ENCODE measurements around the gene EML5. TPM values are rescaled to one million over a fixed set of nuclear protein-coding genes. Genes with fewer than 3 reads are reported as not detected.

The EML5 gene
- total RNA-seq, 1 experiment from 2014 or later = 0.32 TPM

DNA sequence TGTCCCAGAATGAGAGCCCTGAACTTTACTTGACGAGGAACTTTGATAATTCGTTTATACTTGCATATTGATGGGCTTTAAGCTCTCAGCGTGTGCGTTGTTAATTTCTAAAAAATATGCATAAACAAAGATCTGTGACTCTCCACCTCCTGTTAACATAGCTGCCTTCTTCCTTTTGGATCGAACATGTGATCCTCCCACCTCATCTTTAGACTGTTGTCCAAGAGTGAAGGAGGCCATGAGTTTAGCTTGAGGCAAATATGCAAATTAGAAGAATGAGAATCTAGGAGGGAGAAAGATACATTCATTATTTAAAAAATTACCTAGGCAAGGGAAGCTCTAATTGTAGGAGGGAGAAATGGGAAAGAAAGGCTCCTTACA, 32.3 kb upstream of the EML5 start:
- DNase-seq (ENCODE audit: low spot score) = no peak
- POLR2A ChIA-PET (ENCODE audit: low non-redundant PET) = interaction anchor here (0.6 kb wide), 1 partner anchor 1066 kb away, joined by 3 read pairs; no protein-coding TSS in a partner anchor
- Histone ChIP-seq H3K4me3 (ENCODE audit: low read depth, low read length, poor library complexity, severe bottlenecking) (peak overlapping the region; percentile 70), H3K36me3 (ENCODE audit: insufficient read depth, low read length, poor library complexity, severe bottlenecking) (no peaks in the 10 kb centered on the region), H3K27me3 (replicated peaks; ENCODE audit: insufficient read depth, low read depth, low read length, poor library complexity) (peaks cover 26% of the 10 kb centered on the region), H3K4me1 (ENCODE audit: insufficient read depth, low read length, poor library complexity, severe bottlenecking) (peaks cover 18% of the 10 kb centered on the region), H3K9me3 (ENCODE audit: low read depth, low read length, poor library complexity, severe bottlenecking) (no peaks in the 10 kb centered on the region), H3K27ac (ENCODE audit: low read depth, low read length, poor library complexity, severe bottlenecking) (peak overlapping the region; percentile 94)
- CTCF ChIA-PET = no interaction called here
- BruUV-seq (replicated peaks) = TSS peak; percentile 72
- TF ChIP-seq CTCF (conservative IDR thresholded peaks at IDR 0.05; ENCODE audit: low read depth, low read length) (no peak), EZH2 (IDR thresholded peaks at IDR 0.05; ENCODE audit: borderline replicate concordance, low read depth, low read length, poor library complexity, severe bottlenecking) (no peak)
- intact Hi-C loops (cut with micrococcal nuclease; ENCODE audit: unreplicated experiment) = no loop called here

DNA sequence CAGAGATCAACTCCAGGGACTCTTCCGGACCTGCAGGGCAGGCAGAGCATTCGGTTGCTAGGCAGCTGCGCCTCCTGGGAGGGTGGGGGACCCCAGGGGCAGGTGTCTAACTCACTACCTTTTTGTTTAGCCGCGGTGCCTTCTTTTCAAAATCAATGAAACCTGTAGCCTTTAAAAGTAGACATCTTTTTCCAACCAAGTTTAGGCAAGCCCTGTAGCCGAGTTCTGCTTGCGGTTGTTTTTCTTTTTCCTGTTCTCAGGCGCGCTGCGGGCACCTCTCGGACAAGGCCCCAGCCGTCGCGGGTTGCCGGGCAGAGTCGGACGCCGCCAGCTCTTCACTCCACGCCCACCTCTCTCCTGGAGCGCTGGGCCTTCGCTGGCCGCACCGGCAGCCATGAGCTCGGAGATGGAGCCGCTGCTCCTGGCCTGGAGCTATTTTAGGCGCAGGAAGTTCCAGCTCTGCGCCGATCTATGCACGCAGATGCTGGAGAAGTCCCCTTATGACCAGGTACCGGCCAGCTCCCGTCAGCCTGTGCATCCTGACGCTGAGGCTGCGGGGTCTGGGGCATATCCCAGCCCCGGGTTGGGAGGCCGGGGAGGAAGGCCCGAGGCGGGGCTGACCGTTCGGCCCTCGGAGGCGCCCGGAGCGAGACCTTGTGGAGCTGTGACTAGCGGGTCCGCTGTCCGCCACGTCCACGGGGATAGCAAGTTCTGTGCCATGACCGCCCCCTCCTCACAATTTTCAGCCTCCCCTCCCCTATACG, 31.7 kb upstream of the EML5 start, which contains the start of gene TTC8:
TSS of gene TTC8 (plus strand) at position 338 of the 764 bp plus-strand sequence. CDS start at position 395, 57 bp downstream.
- ChIA-PET POLR2A (ENCODE audit: low non-redundant PET) (interaction anchor here (0.6 kb wide), 2 partner anchors 121 to 1066 kb away, joined by 3 read pairs; no protein-coding TSS in a partner anchor), CTCF (no interaction called here)
- intact Hi-C loops (cut with micrococcal nuclease; ENCODE audit: unreplicated experiment) = no loop called here
- no TSS peak for BruUV-seq (replicated peaks)
- peak; percentile 91 for DNase-seq (ENCODE audit: low spot score)
- Histone ChIP-seq H3K4me3 (ENCODE audit: low read depth, low read length, poor library complexity, severe bottlenecking) (peak within 1 kb of the TSS; percentile 70), H3K36me3 (ENCODE audit: insufficient read depth, low read length, poor library complexity, severe bottlenecking) (no peaks in the 10 kb centered on the region), H3K27ac (ENCODE audit: low read depth, low read length, poor library complexity, severe bottlenecking) (peak within 1 kb of the TSS; percentile 94), H3K27me3 (replicated peaks; ENCODE audit: insufficient read depth, low read depth, low read length, poor library complexity) (peaks cover 30% of the 10 kb centered on the region), H3K9me3 (ENCODE audit: low read depth, low read length, poor library complexity, severe bottlenecking) (no peaks in the 10 kb centered on the region), H3K4me1 (ENCODE audit: insufficient read depth, low read length, poor library complexity, severe bottlenecking) (peaks cover 12% of the 10 kb centered on the region)
- TF ChIP-seq EZH2 (IDR thresholded peaks at IDR 0.05; ENCODE audit: borderline replicate concordance, low read depth, low read length, poor library complexity, severe bottlenecking) (no peak), CTCF (conservative IDR thresholded peaks at IDR 0.05; ENCODE audit: low read depth, low read length) (no peak)

- intact Hi-C loops (cut with micrococcal nuclease; ENCODE audit: unreplicated experiment) = no loop called here
- H3K36me3 ChIP-seq (ENCODE audit: insufficient read depth, low read length, poor library complexity, severe bottlenecking) = no peaks in the 10 kb centered on the region
- POLR2A ChIA-PET (ENCODE audit: low non-redundant PET) = no interaction called here
- H3K27ac ChIP-seq (ENCODE audit: low read depth, low read length, poor library complexity, severe bottlenecking) = peak overlapping the region; percentile 94
- peak overlapping the region; percentile 70 for H3K4me3 ChIP-seq (ENCODE audit: low read depth, low read length, poor library complexity, severe bottlenecking)
- no peak for DNase-seq (ENCODE audit: low spot score)
- peaks cover 8% of the 10 kb centered on the region for H3K4me1 ChIP-seq (ENCODE audit: insufficient read depth, low read length, poor library complexity, severe bottlenecking)
- no TSS peak for BruUV-seq (replicated peaks)
- CTCF ChIA-PET = no interaction called here
- H3K27me3 ChIP-seq (replicated peaks; ENCODE audit: insufficient read depth, low read depth, low read length, poor library complexity) = peaks cover 35% of the 10 kb centered on the region
- no peaks in the 10 kb centered on the region for H3K9me3 ChIP-seq (ENCODE audit: low read depth, low read length, poor library complexity, severe bottlenecking)
- TF ChIP-seq EZH2 (IDR thresholded peaks at IDR 0.05; ENCODE audit: borderline replicate concordance, low read depth, low read length, poor library complexity, severe bottlenecking) (no peak), CTCF (conservative IDR thresholded peaks at IDR 0.05; ENCODE audit: low read depth, low read length) (no peak)
Observed at GRCh38 chr14:88823968-88824313, 31.2 kb upstream of the EML5 start.
